ENCODE results near the gene NIPAL1.
A peak's percentile ranks its signal among the peaks of the same experiment; 100 is the strongest.

The NIPAL1 gene

DNA sequence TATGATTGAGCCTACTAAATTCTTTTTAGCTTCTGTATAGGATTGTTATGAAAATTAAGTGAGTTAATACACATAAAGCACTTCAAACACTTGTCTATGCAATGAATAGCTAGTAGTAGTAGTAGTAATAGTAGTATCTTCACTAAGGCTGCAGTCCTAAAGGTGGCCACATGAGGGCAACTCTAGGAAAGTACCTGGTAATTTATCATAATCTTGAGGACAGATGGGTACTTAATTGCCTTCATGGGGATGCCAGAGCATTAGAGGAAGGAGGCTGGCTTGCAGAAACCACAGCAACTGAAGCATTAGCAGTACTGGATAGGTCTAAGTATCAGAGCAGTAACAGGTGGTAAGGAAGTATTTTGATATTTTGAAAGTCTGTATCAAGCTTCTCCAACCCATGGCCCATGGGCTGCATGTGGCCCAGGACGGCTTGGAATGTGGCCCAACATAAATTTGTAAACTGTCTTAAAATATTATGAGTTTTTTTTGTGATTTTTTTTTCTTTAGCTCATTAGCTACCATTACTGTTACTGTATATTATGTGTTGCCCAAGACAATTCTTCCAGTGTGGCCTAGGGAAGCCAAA is 17.3 kb downstream of the NIPAL1 start:
- TF ChIP-seq, protein P1, sequence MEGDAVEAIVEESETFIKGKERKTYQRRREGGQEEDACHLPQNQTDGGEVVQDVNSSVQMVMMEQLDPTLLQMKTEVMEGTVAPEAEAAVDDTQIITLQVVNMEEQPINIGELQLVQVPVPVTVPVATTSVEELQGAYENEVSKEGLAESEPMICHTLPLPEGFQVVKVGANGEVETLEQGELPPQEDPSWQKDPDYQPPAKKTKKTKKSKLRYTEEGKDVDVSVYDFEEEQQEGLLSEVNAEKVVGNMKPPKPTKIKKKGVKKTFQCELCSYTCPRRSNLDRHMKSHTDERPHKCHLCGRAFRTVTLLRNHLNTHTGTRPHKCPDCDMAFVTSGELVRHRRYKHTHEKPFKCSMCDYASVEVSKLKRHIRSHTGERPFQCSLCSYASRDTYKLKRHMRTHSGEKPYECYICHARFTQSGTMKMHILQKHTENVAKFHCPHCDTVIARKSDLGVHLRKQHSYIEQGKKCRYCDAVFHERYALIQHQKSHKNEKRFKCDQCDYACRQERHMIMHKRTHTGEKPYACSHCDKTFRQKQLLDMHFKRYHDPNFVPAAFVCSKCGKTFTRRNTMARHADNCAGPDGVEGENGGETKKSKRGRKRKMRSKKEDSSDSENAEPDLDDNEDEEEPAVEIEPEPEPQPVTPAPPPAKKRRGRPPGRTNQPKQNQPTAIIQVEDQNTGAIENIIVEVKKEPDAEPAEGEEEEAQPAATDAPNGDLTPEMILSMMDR (IDR thresholded peaks at IDR 0.05; ENCODE audit: borderline replicate concordance, insufficient read depth, low read depth, low read length) = peak; percentile 56; the same call in 1 of the 2 replicates
- H3K4me3 ChIP-seq (ENCODE audit: low read depth, low read length) = no peak overlapping the region

DNA sequence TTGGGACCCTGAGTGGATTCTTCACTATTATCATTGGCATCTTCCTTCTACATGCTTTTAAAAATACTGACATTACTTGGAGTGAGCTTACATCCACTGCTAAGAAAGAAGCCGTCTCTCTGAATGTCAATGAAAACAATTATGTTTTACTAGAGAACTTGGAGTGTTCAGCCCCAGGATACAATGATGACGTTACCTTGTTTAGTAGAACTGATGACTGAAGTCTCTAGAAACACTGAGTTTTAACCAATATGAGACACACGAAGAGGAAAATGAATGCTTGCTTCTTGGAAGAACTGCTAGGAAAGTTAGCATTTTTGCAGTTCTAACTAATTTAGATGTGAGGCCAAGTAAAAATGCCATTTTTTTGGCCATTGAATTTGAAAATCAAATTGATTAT is 19.4 kb downstream of the NIPAL1 start:
- no peak overlapping the region for H3K4me3 ChIP-seq (ENCODE audit: low read depth, low read length)
- TF ChIP-seq, protein P1 (IDR thresholded peaks at IDR 0.05; ENCODE audit: borderline replicate concordance, insufficient read depth, low read depth, low read length) = no peak

DNA sequence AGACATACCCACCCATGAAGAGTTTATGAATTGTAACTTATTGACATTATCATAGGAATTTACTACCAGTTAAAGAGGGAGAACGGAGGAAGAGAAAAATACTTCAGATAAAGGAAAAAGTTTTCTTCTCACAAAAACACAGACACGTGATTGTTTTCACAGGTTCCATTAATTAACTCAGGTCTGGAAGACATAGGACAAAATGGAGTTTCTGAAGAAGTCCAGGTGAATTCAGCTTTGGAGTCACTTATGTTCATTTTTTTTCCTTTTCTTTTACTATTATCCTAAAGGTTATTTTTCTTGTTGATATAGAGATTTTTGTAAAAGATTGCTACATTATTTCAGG is 20.5 kb downstream of the NIPAL1 start:
- TF ChIP-seq, protein P1 (IDR thresholded peaks at IDR 0.05; ENCODE audit: borderline replicate concordance, insufficient read depth, low read depth, low read length) = no peak
- H3K4me3 ChIP-seq (ENCODE audit: low read depth, low read length) = no peak overlapping the region

DNA sequence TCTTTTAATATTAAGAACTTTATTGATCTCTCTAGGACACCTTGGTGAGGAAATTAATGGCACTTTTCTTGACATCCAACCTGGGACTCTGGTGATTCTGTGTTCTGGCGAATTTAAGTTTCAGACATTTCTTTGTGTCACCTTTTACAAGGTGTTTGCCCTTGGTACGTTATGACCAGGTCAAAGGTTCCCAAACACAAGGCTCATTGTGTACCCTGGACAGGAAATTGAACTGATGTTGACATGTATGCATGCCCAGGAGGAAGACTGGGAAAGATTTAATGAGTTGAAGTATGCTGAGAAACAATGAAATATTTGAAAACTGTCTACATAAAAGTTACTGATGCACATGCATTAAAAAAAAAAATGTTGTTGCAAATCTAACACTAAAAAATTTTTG is 22.1 kb downstream of the NIPAL1 start:
- no peak overlapping the region for H3K4me3 ChIP-seq (ENCODE audit: low read depth, low read length)
- TF ChIP-seq, protein P1 (IDR thresholded peaks at IDR 0.05; ENCODE audit: borderline replicate concordance, insufficient read depth, low read depth, low read length) = no peak

DNA sequence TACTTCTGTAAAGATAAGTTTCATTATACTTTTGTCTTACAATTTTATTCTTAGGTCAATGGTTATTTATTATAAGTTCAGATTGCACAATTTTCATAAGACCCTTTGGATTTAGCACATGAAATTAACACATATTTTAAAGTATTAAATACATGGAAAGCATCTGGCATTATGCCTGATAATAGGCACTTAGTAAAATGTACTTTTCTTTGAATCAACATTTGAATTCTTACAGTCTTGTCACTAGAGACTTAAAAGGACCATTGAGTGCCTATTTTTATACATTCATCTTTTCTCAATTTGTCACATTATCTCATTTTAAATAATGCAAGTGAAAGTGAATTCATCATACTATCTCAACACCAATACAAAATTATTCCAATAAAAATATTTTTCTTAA is 23.0 kb downstream of the NIPAL1 start:
- H3K4me3 ChIP-seq (ENCODE audit: low read depth, low read length) = no peak overlapping the region
- TF ChIP-seq, protein P1 (IDR thresholded peaks at IDR 0.05; ENCODE audit: borderline replicate concordance, insufficient read depth, low read depth, low read length) = no peak

DNA sequence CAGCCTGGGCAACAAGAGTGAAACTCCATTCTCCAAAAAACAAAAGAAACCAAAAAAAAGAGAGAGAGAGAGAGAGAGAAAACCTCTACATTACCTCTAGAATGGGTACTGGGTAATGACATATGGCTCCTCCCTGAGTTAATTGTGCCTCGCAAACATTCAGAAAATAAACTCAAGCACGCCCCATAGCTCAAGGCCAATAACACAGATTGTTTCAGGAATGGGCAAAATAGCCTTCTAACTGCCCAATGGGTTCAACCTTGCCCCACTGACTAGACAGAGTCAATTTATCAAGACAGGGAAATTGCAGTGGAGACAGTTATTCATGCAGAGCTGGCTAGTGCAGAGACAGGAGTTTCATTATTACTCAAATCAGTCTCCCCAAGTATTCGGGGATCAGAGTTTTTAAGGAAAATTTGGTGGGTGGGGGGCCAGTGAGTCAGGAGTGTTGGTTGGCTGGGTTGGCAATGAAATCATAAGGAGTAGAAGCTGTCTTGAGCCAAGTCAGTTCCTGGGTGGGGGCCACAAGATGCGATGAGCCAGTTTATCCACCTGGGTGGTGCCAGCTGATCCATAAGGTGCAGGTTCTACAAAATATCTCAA is 25.1 kb downstream of the NIPAL1 start:
- TF ChIP-seq, protein P1 (IDR thresholded peaks at IDR 0.05; ENCODE audit: borderline replicate concordance, insufficient read depth, low read depth, low read length) = no peak
- no peak overlapping the region for H3K4me3 ChIP-seq (ENCODE audit: low read depth, low read length)

DNA sequence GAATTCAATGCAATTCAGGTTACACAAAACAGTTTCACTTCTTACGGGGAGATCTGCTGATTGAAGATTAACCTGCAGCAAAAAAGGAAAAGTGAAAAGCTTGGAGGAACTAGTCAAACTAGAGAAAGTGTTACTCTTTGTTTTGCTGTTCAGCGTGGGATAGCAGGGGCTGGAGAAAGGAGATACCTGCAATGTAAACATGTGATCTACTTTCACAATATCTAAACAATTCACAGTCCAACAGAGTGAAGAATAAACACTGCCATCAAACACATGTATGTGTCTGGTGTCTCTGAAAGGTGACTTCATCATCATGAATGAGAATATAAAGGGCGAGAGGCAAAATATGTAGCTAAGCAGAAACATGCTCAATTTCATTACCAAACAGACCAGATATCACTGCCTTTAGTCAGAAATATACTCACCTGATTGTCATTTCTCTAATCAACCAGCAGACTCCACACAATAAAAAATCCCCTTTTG is 26.4 kb downstream of the NIPAL1 start:
- TF ChIP-seq, protein P1 (IDR thresholded peaks at IDR 0.05; ENCODE audit: borderline replicate concordance, insufficient read depth, low read depth, low read length) = no peak
- H3K4me3 ChIP-seq (ENCODE audit: low read depth, low read length) = no peak overlapping the region

All from GM12875 (cell line).